Cerebellar nuclear complex (tissue), 1 donor: Measurements from ENCODE around the gene AGTRAP.

Experiments used
- DNase-seq, 2 experiments: peaks; one replicate each; lab custom pipeline; 2025; lab: John Stamatoyannopoulos, UW

The AGTRAP gene

DNA sequence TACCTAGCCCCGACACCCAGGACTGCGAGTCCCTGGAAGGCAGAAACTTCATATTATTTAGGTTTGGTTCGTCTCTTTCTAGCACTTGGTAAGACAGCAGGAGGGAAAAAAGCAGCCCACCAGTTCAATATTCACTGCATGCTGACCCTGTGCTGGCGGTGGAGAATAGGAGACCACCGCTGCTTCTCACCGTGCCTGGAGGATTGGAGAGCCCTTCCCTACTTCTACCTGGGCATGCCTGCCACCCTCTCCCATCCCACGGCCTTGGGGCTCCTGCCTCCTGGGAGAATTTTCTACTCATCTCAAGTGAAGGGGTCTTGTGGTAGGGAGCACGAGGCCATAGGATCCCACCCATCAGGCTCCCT is 64.4 kb downstream of the AGTRAP start:
- no peak for DNase-seq
